Liver (tissue), 9 donors: ENCODE data around the gene SH3BP5L. TPM values are rescaled to one million over a fixed set of nuclear protein-coding genes. Genes with fewer than 3 reads are reported as not detected.

Source experiments
- DNase-seq: peaks from one replicate; pipeline ENCODE4 v3.0.0-alpha.2; 2017; ENCODE audit warnings: low spot score
- H3K27ac ChIP-seq, 2 donors: one replicate each; pipeline ENCODE4 v1.7.0; 2013; ENCODE audit warnings: inconsistent platforms in 2 of 2, low read length in 2 of 2, control low read depth in 1 of 2, low read depth in 1 of 2, mild to moderate bottlenecking in 1 of 2
- H3K27me3 ChIP-seq, 4 donors: one replicate each; pipeline versions ENCODE4 v1.6.1 to v1.7.0; 2013; ENCODE audit warnings: low read length in 3 of 4, inconsistent platforms in 1 of 4, mild to moderate bottlenecking in 1 of 4, moderate library complexity in 1 of 4; ENCODE audit not compliant: control insufficient read depth in 4 of 4, insufficient read depth in 4 of 4
- H3K36me3 ChIP-seq, 4 donors: one replicate each; pipeline versions ENCODE4 v1.6.1 to v1.7.0; 2013; ENCODE audit warnings: low read length in 3 of 4, mild to moderate bottlenecking in 3 of 4, low read depth in 1 of 4, moderate library complexity in 1 of 4; ENCODE audit not compliant: control insufficient read depth in 4 of 4, insufficient read depth in 3 of 4
- H3K4me1 ChIP-seq, 4 donors: one replicate each; pipeline versions ENCODE4 v1.6.1 to v1.7.0; 2013; ENCODE audit warnings: low read length in 3 of 4, mild to moderate bottlenecking in 3 of 4, moderate library complexity in 1 of 4; ENCODE audit not compliant: control insufficient read depth in 4 of 4, insufficient read depth in 4 of 4
- H3K4me3 ChIP-seq, 3 donors: one replicate each; pipeline versions ENCODE4 v1.6.1 to v1.7.0; 2013; ENCODE audit warnings: low read length in 3 of 3, control low read depth in 1 of 3, low read depth in 1 of 3, mild to moderate bottlenecking in 1 of 3
- H3K9ac ChIP-seq, 2 donors: one replicate each; pipeline ENCODE4 v1.7.0; 2013; ENCODE audit warnings: low read length in 2 of 2, mild to moderate bottlenecking in 2 of 2, moderate library complexity in 2 of 2, control low read depth in 1 of 2, low read depth in 1 of 2
- H3K9me3 ChIP-seq, 4 donors: one replicate each; pipeline versions ENCODE4 v1.6.1 to v1.7.0; 2013; ENCODE audit warnings: low read length in 3 of 4; ENCODE audit not compliant: control insufficient read depth in 4 of 4
- ATF3 ChIP-seq: IDR thresholded peaks from 2 replicates; pipeline ENCODE4 v1.6.1; 2016; ENCODE audit warnings: antibody characterized with exemption
- CTCF ChIP-seq: fragments of 150-350 bp; IDR thresholded peaks from 2 replicates; pipeline ENCODE4 v1.5.1; 2017; ENCODE audit warnings: improper control_type of control experiment, low read depth, low read length; ENCODE audit not compliant: missing input control
- EGR1 ChIP-seq, 2 donors: IDR thresholded peaks; 2 replicates each; pipeline ENCODE4 v1.6.1; 2016 to 2018; ENCODE audit warnings: antibody characterized with exemption in 2 of 2, low read depth in 2 of 2
- FOXA1 ChIP-seq: IDR thresholded peaks from 2 replicates; pipeline ENCODE4 v1.6.1; 2016; ENCODE audit warnings: antibody characterized with exemption
- FOXA2 ChIP-seq: IDR thresholded peaks from 2 replicates; pipeline ENCODE4 v1.6.1; 2016; ENCODE audit warnings: antibody characterized with exemption
- GABPA ChIP-seq, 2 donors: IDR thresholded peaks in 1 of 2; conservative IDR thresholded peaks in 1 of 2; 2 replicates each; pipeline ENCODE4 v1.6.1; 2016; ENCODE audit warnings: antibody characterized with exemption in 2 of 2, mild to moderate bottlenecking in 1 of 2, moderate library complexity in 1 of 2
- HNF4A ChIP-seq, 2 donors: conservative IDR thresholded peaks; 2 replicates each; pipeline ENCODE4 v1.6.1; 2016; ENCODE audit warnings: antibody characterized with exemption in 2 of 2, mild to moderate bottlenecking in 2 of 2
- HNF4G ChIP-seq: IDR thresholded peaks from 2 replicates; pipeline ENCODE4 v1.6.1; 2016; ENCODE audit warnings: antibody characterized with exemption
- JUND ChIP-seq, 2 donors: IDR thresholded peaks; 2 replicates each; pipeline ENCODE4 v1.6.1; 2016; ENCODE audit warnings: antibody characterized with exemption in 2 of 2
- MAX ChIP-seq: IDR thresholded peaks from 2 replicates; pipeline ENCODE4 v1.6.1; 2016; ENCODE audit warnings: antibody characterized with exemption
- NR2F2 ChIP-seq: IDR thresholded peaks from 2 replicates; pipeline ENCODE4 v1.6.1; 2016; ENCODE audit warnings: antibody characterized with exemption
- RAD21 ChIP-seq, 2 donors: IDR thresholded peaks; 2 replicates each; pipeline ENCODE4 v1.6.1; 2016; ENCODE audit warnings: antibody characterized with exemption in 2 of 2, mild to moderate bottlenecking in 2 of 2
- REST ChIP-seq: IDR thresholded peaks from 2 replicates; pipeline ENCODE4 v1.6.1; 2016; ENCODE audit warnings: antibody characterized with exemption, mild to moderate bottlenecking
- RXRA ChIP-seq, 2 donors: IDR thresholded peaks; 2 replicates each; pipeline ENCODE4 v1.6.1; 2017 to 2018; ENCODE audit warnings: antibody characterized with exemption in 2 of 2, mild to moderate bottlenecking in 1 of 2
- SP1 ChIP-seq: IDR thresholded peaks from 2 replicates; pipeline ENCODE4 v1.6.1; 2018; ENCODE audit warnings: antibody characterized with exemption, mild to moderate bottlenecking
- TAF1 ChIP-seq: conservative IDR thresholded peaks from 2 replicates; pipeline ENCODE4 v1.6.1; 2016; ENCODE audit warnings: antibody characterized with exemption, mild to moderate bottlenecking
- YY1 ChIP-seq: IDR thresholded peaks from 2 replicates; pipeline ENCODE4 v1.6.1; 2016; ENCODE audit warnings: antibody characterized with exemption, mild to moderate bottlenecking
- ZBTB33 ChIP-seq: IDR thresholded peaks from 2 replicates; pipeline ENCODE4 v1.6.1; 2016; ENCODE audit warnings: antibody characterized with exemption
- WGBS: extraction: QIAGEN DNeasy Blood & Tissue Kit; methylation state at CpG from one replicate; pipeline ENCODE4 v1.1.7; 2013; 5-methylcytosine and 5-hydroxymethylcytosine counted together
- polyA plus RNA-seq, 2 donors: library from polyadenylated mRNA; stranded (reverse) in 1 of 2; unstranded in 1 of 2; fragments of 200-250 nt in 1 of 2; fragments of >200 nt in 1 of 2; fragmentation: Nextera tagmentation in 1 of 2; extraction: Ambion mirVana in 1 of 2; gene quantifications; one replicate each; pipeline versions ENCODE4 v1.2.1 to v1.2.3, GENCODE V29; 2013 to 2015
- total RNA-seq, 2 donors: library from RNA; depleted of rRNA; stranded (reverse); fragments of >200 nt; gene quantifications; one replicate each; pipeline ENCODE4 v1.2.3, GENCODE V29; 2014
- donor health status: healthy.
- donor health status: healthy.
- donor health status: healthy.
- donor health status: healthy.
- donor health status: healthy.

Gene SH3BP5L
- total and polyA plus RNA-seq, 4 donors = 1.5 to 16.4 (median 12.4) TPM

GRCh38 chr1:248822148-248823032 is 3.3 kb downstream of the SH3BP5L start:
- 90% methylated on average over 15 of the region's 15 CpGs for WGBS
- DNase-seq = peak; percentile 17
- peaks cover 14 to 50% (median 41%) of the 10 kb centered on the region in 4 donors for H3K4me1 ChIP-seq
- H3K36me3 ChIP-seq = peaks cover 2 to 10% (median 8%) of the 10 kb centered on the region in 4 donors
- TF ChIP-seq TAF1 (no peak), SP1 (no peak), FOXA2 (no peak), CTCF (no peak), FOXA1 (no peak), ZBTB33 (no peak), JUND (IDR thresholded peaks at IDR 0.05) (no peak), RXRA (IDR thresholded peaks at IDR 0.05) (no peak), EGR1 (IDR thresholded peaks at IDR 0.05; ENCODE audit: low read depth in 2 of 2) (no peak), ATF3 (no peak), MAX (no peak), HNF4G (no peak), HNF4A (conservative IDR thresholded peaks at IDR 0.05) (no peak), REST (no peak)
- no peak overlapping the region for H3K27ac ChIP-seq
- no peak overlapping the region for H3K4me3 ChIP-seq
- no peaks in the 10 kb centered on the region for H3K27me3 ChIP-seq
- H3K9ac ChIP-seq = no peak overlapping the region
- H3K9me3 ChIP-seq = no peaks in the 10 kb centered on the region

- H3K4me3 ChIP-seq = no peak overlapping the region
- peaks cover 14 to 45% (median 37%) of the 10 kb centered on the region in 4 donors for H3K4me1 ChIP-seq
- DNase-seq = peak; percentile 6
- no peaks in the 10 kb centered on the region for H3K27me3 ChIP-seq
- H3K9me3 ChIP-seq = no peaks in the 10 kb centered on the region
- H3K36me3 ChIP-seq = peaks cover 3 to 10% (median 8%) of the 10 kb centered on the region in 4 donors
- no peak overlapping the region for H3K27ac ChIP-seq
- WGBS = 97% methylated on average over 7 of the region's 7 CpGs
- no peak overlapping the region for H3K9ac ChIP-seq
- TF ChIP-seq YY1 (no peak), ATF3 (no peak), JUND (IDR thresholded peaks at IDR 0.05) (no peak), RAD21 (IDR thresholded peaks at IDR 0.05) (no peak), CTCF (no peak), EGR1 (IDR thresholded peaks at IDR 0.05; ENCODE audit: low read depth in 2 of 2) (no peak), ZBTB33 (no peak), FOXA2 (no peak), NR2F2 (no peak), GABPA (IDR thresholded peaks at IDR 0.05 in 1 of 2, conservative IDR thresholded peaks at IDR 0.05 in 1 of 2) (no peak), TAF1 (no peak), HNF4A (conservative IDR thresholded peaks at IDR 0.05) (no peak)
Measured at GRCh38 chr1:248821641-248822040, 4.1 kb downstream of the SH3BP5L start.
